GM12865 (cell line): ENCODE data around the gene TTC28.
A peak's percentile ranks its signal among the peaks of the same experiment; 100 is the strongest.

ENCODE experiments used
- DNase-seq: peaks from one replicate; pipeline ENCODE4 v3.0.0; 2010; ENCODE audit warnings: low read depth
- H3K4me3 ChIP-seq: 2 replicates; pipeline ENCODE4 v1.5.1; 2011; ENCODE audit warnings: mild to moderate bottlenecking, low read depth, low read length, control low read depth
- CTCF ChIP-seq: IDR thresholded peaks from 2 replicates; pipeline ENCODE4 v1.5.1; 2011; ENCODE audit warnings: low read length, control low read depth, low read depth, inconsistent platforms; ENCODE audit not compliant: insufficient read depth; ENCODE audit errors: missing control alignments

TTC28 gene

GRCh38 chr22:28679611-28680287 lies at the start of gene TTC28:
Gene TTC28 (minus strand): TSS chr22:28679840. CDS start chr22:28679723, 117 bp downstream.
- DNase-seq, result peak; percentile 67
- H3K4me3 ChIP-seq, result peak within 1 kb of the TSS; percentile 64

DNA sequence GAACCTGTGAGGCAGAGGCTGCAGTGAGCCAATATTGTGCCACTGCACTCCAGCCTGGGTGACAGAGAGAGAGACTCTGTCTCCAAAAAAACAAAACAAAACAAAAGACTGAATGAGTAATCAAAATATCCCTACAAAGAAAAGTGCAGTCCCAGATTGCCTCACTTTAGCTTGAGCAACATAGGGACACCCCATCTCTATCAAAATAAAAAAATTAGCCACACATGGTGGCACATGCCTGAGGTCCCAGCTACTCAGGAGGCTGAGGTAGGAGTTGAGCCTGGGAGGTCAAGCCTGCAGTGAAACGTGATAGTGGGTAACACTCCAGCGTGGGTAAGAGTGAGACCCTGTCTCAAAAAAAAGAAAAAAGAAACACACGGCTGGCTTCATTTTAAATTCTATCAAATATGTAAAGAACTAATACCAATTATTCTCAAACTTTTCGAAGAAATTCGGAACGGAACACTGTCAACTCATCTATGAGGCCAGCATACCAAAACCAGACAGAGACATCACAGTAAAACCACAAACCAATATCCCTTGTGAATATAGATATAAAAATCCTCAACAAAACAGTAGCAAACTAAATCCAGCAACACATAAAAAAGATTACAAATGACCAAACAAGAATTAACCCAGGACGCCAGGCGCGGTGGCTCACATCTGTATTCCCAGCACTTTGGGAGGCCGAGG lies 49.1 kb upstream of the TTC28 start:
- no peak for TF ChIP-seq CTCF
- H3K4me3 ChIP-seq, result no peak overlapping the region
- no peak for DNase-seq

DNA sequence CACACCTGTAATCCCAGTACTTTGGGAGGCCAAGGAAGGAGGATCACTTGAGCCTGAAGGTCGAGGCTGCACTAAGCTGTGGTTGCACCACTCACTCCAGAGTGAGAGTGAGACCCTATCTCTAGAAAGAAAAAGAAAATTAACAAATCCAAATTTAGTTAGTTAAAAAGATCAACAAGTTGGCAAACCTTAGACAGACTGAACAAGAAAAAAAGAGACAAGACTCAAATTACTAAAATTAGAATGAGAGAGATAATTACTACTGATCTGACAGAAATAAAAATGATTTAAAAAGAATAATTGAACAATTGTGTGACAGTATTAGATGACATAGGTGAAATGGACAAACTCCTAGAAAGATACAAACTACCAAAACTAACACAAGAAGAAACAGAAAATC lies 48.4 kb upstream of the TTC28 start:
- H3K4me3 ChIP-seq, result no peak overlapping the region
- TF ChIP-seq CTCF, result no peak
- DNase-seq, result no peak

GRCh38 chr22:28718044-28718443 lies 38.4 kb upstream of the TTC28 start:
- no peak overlapping the region for H3K4me3 ChIP-seq
- DNase-seq, result no peak
- no peak for TF ChIP-seq CTCF

GRCh38 chr22:28716686-28717085 lies 37.0 kb upstream of the TTC28 start:
- no peak for DNase-seq
- H3K4me3 ChIP-seq, result no peak overlapping the region
- TF ChIP-seq CTCF, result no peak

- no peak for DNase-seq
- no peak overlapping the region for H3K4me3 ChIP-seq
- no peak for TF ChIP-seq CTCF
Observed at GRCh38 chr22:28715611-28716010, 36.0 kb upstream of the TTC28 start.

GRCh38 chr22:28714043-28714628 lies 34.5 kb upstream of the TTC28 start:
- no peak overlapping the region for H3K4me3 ChIP-seq
- TF ChIP-seq CTCF, result no peak
- DNase-seq, result peak; percentile 7
